Measurements from ENCODE around the gene CGB5.
"Not testable (repeated sequence)": the region's sequence is repeated elsewhere in the genome, so short reads cannot be mapped to it uniquely, and the experiment has no call there.

The CGB5 gene

DNA sequence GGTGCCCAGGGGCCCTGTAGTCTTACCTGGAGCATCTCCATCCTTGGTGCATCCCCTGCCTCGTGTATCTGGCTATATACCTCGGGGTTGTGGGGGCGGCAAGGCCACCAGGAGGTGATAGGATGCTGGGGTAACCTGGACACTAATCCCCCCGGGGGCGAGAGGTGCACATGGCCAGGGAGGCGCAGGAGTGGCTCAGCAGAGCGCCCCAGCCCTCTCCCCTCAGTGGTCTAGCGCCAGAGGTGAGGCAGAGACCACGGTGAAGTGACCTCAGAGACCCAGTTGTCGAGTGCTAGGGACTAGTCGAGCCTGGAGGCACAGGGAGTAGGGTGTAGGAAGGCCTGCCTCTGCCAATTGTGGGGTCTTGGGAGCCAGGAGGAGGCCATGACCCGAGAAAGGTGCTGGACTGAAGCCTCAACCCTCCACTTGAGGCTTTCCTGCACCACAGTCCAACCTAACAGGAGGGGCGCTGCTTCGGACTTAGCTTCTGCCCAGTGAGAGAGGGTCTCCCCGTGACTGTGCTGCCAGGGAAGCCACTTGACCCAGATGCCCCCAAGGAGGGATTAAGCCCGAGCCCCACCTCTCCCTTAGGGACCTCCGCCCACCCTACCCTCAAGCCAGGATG lies 26.5 kb upstream of the CGB5 start, which contains the start of gene LHB:
TSS of gene LHB (minus strand) at position 51 of the 625 bp plus-strand sequence. CDS start at position 41, 10 bp downstream.
- no peak for DNase-seq (ENCODE audit: extremely low read depth, low read depth)
- no peak for TF ChIP-seq CTCF (IDR thresholded peaks at IDR 0.05; ENCODE audit: low read depth, low read length, missing control alignments)
- H3K4me3 ChIP-seq (replicated peaks; ENCODE audit: low read depth, low read length), result peak within 1 kb of the TSS; percentile 29

GRCh38 chr19:49017666-49018351 lies 25.8 kb upstream of the CGB5 start:
- H3K4me3 ChIP-seq (replicated peaks; ENCODE audit: low read depth, low read length), result peak overlapping the region; percentile 29
- TF ChIP-seq CTCF (IDR thresholded peaks at IDR 0.05; ENCODE audit: low read depth, low read length, missing control alignments), result peak; percentile 39
- peak; percentile 26 for DNase-seq (ENCODE audit: extremely low read depth, low read depth)

DNA sequence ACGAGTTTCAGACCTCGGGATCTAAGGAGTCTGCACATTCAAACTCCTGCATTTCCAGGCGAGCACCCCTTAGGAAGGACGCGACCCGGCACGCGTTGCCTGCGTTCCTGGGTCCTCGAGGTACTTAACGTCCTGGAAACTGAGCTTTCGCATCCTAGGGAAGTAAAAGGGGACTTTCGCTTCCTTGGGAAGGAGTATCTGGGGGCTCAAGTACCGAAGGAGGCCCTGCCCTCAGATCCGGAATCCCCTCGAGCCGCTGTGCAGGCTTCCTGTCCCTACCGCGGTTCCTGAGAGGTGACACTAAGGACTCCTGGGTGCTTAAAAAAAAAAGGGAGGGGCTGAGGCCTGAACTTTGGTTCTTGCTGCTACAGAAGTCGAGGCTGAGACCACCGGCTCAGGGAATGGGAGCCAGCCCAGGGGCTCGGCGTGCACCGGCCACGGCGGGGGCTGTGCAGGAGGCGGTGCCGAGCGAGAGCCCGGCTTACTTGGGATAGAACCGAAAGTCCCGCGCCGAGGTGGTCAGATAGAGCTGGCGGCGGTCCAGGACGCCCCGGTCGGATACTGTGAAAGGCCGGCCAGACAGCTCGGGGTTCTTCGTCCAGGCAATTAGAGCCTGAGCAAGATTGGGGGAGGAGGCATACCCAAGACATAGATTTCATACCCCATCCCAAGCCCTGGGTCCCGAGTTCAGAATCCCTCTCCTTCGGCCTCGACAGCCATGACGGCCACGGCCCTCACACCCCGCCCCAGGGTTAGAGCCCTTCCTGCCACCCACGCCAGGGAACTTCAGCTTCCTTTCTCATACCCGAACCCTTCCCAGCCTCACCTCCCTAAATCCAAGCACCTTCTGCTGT lies 25.0 kb upstream of the CGB5 start:
- not testable (repeated sequence) for DNase-seq (ENCODE audit: extremely low read depth, low read depth)
- peak overlapping the region; percentile 29 for H3K4me3 ChIP-seq (replicated peaks; ENCODE audit: low read depth, low read length)

DNA sequence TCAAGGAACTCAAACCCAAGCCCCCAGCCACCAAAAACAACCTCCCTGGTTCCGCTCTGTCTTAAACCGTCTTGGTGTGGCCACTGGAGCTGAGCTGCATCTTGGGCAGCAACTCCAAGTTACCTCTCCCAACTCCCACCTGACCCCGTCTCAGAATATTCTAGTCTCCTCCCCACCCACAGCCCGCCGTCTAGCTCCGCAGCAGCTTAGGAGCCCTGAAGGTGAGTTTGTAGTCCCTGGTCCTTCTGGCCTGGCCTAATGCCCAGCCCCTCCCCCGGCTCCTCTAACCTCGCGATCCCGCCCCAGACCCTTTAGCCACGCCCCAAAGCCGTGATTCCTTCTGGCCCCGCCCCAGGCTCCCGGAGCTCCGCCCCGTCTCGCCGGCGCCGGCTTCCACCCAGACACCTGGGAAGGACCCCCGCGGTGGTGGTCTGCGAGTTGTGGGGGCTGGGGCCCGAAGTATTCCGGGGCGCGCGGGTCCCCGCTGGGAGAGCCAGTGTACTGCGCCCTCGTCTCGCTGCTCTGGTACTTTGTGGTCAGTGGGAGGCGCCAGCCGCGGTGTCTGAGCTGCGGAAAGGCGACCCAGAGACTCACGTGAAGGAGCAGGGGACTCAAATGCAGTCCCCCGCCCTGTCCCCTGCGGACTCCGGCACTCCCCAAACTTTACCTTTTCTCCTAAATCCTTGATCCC lies 24.3 kb upstream of the CGB5 start:
- DNase-seq (ENCODE audit: extremely low read depth, low read depth), result no peak
- H3K4me3 ChIP-seq (replicated peaks; ENCODE audit: low read depth, low read length), result no peak overlapping the region; the same call in 1 of the 2 replicates
- no peak for TF ChIP-seq CTCF (IDR thresholded peaks at IDR 0.05; ENCODE audit: low read depth, low read length, missing control alignments)

- no peak overlapping the region for H3K4me3 ChIP-seq (replicated peaks; ENCODE audit: low read depth, low read length)
- no peak for TF ChIP-seq CTCF (IDR thresholded peaks at IDR 0.05; ENCODE audit: low read depth, low read length, missing control alignments)
- no peak for DNase-seq (ENCODE audit: extremely low read depth, low read depth)
These were observed 23.3 kb upstream of the CGB5 start for GRCh38 chr19:49020342-49020741.

GRCh38 chr19:49020931-49021895 lies 22.4 kb upstream of the CGB5 start:
- TF ChIP-seq CTCF (IDR thresholded peaks at IDR 0.05; ENCODE audit: low read depth, low read length, missing control alignments), result no peak
- no peak overlapping the region for H3K4me3 ChIP-seq (replicated peaks; ENCODE audit: low read depth, low read length)
- DNase-seq (ENCODE audit: extremely low read depth, low read depth), result no peak

Data from HFF-Myc (cell line).